Measurements from ENCODE around the gene NOTCH1.

The NOTCH1 gene

GRCh38 chr9:136587145-136587943 lies 41.5 kb upstream of the NOTCH1 start:
- no peaks in the 10 kb centered on the region for H3K36me3 ChIP-seq (ENCODE audit: low read depth)
- no peak overlapping the region for H3K4me3 ChIP-seq (ENCODE audit: severe bottlenecking)
- TF ChIP-seq, protein P1, sequence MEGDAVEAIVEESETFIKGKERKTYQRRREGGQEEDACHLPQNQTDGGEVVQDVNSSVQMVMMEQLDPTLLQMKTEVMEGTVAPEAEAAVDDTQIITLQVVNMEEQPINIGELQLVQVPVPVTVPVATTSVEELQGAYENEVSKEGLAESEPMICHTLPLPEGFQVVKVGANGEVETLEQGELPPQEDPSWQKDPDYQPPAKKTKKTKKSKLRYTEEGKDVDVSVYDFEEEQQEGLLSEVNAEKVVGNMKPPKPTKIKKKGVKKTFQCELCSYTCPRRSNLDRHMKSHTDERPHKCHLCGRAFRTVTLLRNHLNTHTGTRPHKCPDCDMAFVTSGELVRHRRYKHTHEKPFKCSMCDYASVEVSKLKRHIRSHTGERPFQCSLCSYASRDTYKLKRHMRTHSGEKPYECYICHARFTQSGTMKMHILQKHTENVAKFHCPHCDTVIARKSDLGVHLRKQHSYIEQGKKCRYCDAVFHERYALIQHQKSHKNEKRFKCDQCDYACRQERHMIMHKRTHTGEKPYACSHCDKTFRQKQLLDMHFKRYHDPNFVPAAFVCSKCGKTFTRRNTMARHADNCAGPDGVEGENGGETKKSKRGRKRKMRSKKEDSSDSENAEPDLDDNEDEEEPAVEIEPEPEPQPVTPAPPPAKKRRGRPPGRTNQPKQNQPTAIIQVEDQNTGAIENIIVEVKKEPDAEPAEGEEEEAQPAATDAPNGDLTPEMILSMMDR (IDR thresholded peaks at IDR 0.05; ENCODE audit: poor library complexity, severe bottlenecking): no peak
- no peaks in the 10 kb centered on the region for H3K9me3 ChIP-seq (ENCODE audit: severe bottlenecking)
- ATAC-seq (ENCODE audit: low read depth) (no peak), DNase-seq (ENCODE audit: low spot score) (no peak)
- no peaks in the 10 kb centered on the region for H3K4me1 ChIP-seq (ENCODE audit: insufficient read depth, poor library complexity, severe bottlenecking)
- no peak overlapping the region for H3K27ac ChIP-seq (ENCODE audit: poor library complexity, severe bottlenecking)
- no peaks in the 10 kb centered on the region for H3K27me3 ChIP-seq (ENCODE audit: insufficient read depth, poor library complexity, severe bottlenecking)

GRCh38 chr9:136586391-136586953 lies 40.6 kb upstream of the NOTCH1 start:
- TF ChIP-seq, protein P1 (IDR thresholded peaks at IDR 0.05; ENCODE audit: poor library complexity, severe bottlenecking): no peak
- H3K4me1 ChIP-seq (ENCODE audit: insufficient read depth, poor library complexity, severe bottlenecking): no peaks in the 10 kb centered on the region
- DNase-seq (ENCODE audit: low spot score) (no peak), ATAC-seq (ENCODE audit: low read depth) (no peak)
- no peak overlapping the region for H3K4me3 ChIP-seq (ENCODE audit: severe bottlenecking)
- H3K9me3 ChIP-seq (ENCODE audit: severe bottlenecking): no peaks in the 10 kb centered on the region
- no peak overlapping the region for H3K27ac ChIP-seq (ENCODE audit: poor library complexity, severe bottlenecking)
- no peaks in the 10 kb centered on the region for H3K27me3 ChIP-seq (ENCODE audit: insufficient read depth, poor library complexity, severe bottlenecking)
- H3K36me3 ChIP-seq (ENCODE audit: low read depth): no peaks in the 10 kb centered on the region

DNA sequence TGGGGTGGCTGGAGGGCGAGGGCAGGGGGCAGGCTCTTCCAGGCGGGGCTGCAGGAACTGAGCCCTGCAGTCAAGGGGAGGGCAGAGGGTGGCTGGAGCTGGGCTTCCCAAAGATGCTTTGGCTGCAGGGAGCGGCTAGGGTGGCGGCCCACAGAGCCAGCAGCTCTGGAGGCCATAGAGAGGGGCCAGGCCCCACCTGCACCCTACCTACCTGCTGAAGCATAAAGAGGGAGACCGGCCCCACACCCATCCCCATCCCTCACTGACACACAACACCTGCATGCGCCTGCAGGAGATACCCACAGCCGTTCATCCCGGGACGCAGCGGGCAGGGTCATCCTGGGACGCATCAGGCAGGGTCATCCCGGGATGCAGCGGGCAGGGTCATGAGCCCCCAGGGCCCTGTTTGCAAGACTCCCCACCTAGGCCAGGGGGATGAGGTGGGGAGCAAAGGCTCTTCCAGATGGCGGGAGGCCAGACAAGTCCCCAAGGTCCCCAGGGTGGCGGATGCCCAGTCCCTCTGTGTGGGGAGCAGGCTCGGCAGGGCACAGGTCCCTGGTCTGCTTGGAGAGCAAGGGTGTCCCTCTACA lies 39.8 kb upstream of the NOTCH1 start:
- H3K4me3 ChIP-seq (ENCODE audit: severe bottlenecking): no peak overlapping the region
- DNase-seq (ENCODE audit: low spot score) (no peak), ATAC-seq (ENCODE audit: low read depth) (no peak)
- H3K9me3 ChIP-seq (ENCODE audit: severe bottlenecking): no peaks in the 10 kb centered on the region
- H3K4me1 ChIP-seq (ENCODE audit: insufficient read depth, poor library complexity, severe bottlenecking): no peaks in the 10 kb centered on the region
- H3K36me3 ChIP-seq (ENCODE audit: low read depth): no peaks in the 10 kb centered on the region
- H3K27me3 ChIP-seq (ENCODE audit: insufficient read depth, poor library complexity, severe bottlenecking): no peaks in the 10 kb centered on the region
- H3K27ac ChIP-seq (ENCODE audit: poor library complexity, severe bottlenecking): no peak overlapping the region
- TF ChIP-seq, protein P1 (IDR thresholded peaks at IDR 0.05; ENCODE audit: poor library complexity, severe bottlenecking): no peak

DNA sequence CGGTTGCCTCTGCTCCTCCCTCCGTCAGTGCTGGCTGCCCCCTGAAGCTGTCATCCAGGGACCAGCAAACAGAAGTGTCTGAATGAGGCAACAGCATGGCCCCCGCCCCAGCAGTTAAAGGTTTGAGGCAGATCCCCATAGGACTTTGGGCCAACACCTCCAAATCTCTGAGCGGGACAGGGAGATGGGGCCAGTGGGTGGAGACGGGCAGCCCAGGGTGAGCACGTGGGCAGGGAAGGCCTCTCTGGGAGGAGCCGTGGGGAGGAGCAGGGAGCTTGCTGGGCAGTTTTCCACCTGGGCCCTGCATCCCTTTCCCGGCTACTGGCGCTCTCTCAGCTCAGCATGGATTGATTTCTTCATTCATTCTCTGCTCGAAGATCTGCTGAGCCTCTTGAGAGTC lies 39.1 kb upstream of the NOTCH1 start:
- peak; percentile 47 for ATAC-seq (ENCODE audit: low read depth)
- no peaks in the 10 kb centered on the region for H3K9me3 ChIP-seq (ENCODE audit: severe bottlenecking)
- H3K27ac ChIP-seq (ENCODE audit: poor library complexity, severe bottlenecking): no peak overlapping the region
- no peak for DNase-seq (ENCODE audit: low spot score)
- H3K27me3 ChIP-seq (ENCODE audit: insufficient read depth, poor library complexity, severe bottlenecking): no peaks in the 10 kb centered on the region
- H3K36me3 ChIP-seq (ENCODE audit: low read depth): no peaks in the 10 kb centered on the region
- TF ChIP-seq, protein P1 (IDR thresholded peaks at IDR 0.05; ENCODE audit: poor library complexity, severe bottlenecking): no peak
- no peaks in the 10 kb centered on the region for H3K4me1 ChIP-seq (ENCODE audit: insufficient read depth, poor library complexity, severe bottlenecking)
- H3K4me3 ChIP-seq (ENCODE audit: severe bottlenecking): no peak overlapping the region
